ENCODE measurements around the gene RNF34.

Gene RNF34

DNA sequence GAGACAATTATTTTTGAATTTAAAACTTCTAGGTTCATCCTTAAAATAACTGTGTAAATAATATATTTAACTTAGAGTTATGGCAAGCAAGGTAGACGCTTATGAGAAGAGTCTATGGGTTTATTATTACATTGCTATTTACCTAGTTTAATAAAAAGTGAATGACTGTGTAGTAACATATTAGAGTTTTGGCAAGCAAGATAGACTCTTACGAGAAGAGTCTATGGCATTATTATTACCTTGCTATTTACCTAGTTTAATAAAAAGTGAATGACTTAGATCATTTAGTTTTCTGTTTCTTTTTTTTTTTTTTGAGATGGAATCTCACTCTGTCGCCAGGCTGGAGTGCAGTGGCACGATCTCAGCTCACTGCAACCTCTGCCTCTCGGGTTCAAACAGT is 3.8 kb downstream of the RNF34 start:
- H3K4me1 ChIP-seq (ENCODE audit: insufficient read depth, low read length), result no peaks in the 10 kb centered on the region

DNA sequence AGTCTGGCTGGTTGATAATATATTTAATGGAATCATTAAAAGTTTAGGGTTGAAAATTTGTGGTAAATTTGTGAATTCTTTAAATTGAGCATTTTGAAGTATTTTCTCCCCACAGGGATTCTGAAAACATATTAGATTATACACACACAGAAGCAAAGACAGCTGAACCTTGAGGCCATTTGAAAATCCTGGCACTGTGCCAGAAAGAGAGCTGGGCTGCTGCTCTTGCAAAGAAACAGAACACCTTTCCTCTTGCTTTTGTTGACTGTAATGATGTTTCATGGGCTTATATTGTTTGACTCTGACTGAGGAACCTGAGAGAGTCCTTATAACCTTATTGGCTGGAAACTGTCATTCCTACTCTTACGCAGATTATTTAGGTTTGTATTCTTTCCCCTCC is 4.8 kb downstream of the RNF34 start:
- Histone ChIP-seq H3K36me3 (ENCODE audit: insufficient read depth, low read length) (peaks cover 3% of the 10 kb centered on the region), H3K4me1 (ENCODE audit: insufficient read depth, low read length) (no peaks in the 10 kb centered on the region), H3K9me3 (ENCODE audit: control insufficient read depth, insufficient read depth, low read length) (no peaks in the 10 kb centered on the region), H3K9ac (ENCODE audit: low read depth, low read length) (no peak overlapping the region)

More for the DNA sequence above, 3.8 kb downstream of the RNF34 start:
- H3K9me3 ChIP-seq (ENCODE audit: control insufficient read depth, insufficient read depth, low read length), result no peaks in the 10 kb centered on the region
- no peak overlapping the region for H3K9ac ChIP-seq (ENCODE audit: low read depth, low read length)
- H3K36me3 ChIP-seq (ENCODE audit: insufficient read depth, low read length), result peaks cover 3% of the 10 kb centered on the region

DNA sequence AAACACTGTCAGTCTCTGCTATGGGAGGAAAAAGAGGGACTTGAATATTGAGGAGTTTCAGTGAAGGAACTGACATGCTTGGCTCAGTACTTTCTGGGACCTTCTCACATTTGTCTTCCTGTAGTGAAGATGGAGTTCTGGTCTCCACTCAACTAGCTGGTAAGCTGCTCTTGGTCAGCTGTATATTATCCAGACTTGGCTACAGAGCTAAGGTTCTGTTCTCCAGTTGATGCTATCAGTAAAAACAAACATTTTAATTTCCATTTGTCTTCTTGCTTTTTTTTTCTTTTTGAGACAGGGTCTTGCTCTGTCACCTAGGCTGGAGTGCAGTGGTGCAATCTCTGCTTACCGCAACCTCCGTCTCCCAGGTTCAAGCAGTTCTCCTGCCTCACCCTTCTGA is 5.3 kb downstream of the RNF34 start:
- no peaks in the 10 kb centered on the region for H3K9me3 ChIP-seq (ENCODE audit: control insufficient read depth, insufficient read depth, low read length)
- peaks cover 3% of the 10 kb centered on the region for H3K36me3 ChIP-seq (ENCODE audit: insufficient read depth, low read length)
- no peaks in the 10 kb centered on the region for H3K4me1 ChIP-seq (ENCODE audit: insufficient read depth, low read length)
- no peak overlapping the region for H3K9ac ChIP-seq (ENCODE audit: low read depth, low read length)

DNA sequence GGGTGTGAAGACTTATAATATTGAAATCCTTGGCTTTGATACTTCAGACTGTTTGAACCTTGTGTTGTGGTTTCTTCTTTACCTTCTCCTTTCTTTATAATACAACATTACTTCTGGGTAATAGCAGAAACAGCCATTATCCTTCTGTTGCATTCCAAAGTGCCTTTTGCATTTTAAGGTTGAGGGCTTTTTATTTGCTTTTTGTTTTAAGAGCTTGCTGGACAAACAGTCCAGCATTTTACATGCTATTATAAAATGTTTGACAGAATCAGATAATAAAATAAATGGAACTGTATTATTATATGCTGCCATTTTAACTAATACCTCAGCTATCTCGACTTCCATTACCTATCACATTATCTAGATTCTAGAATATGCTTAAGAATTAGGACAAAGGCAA is 14.0 kb downstream of the RNF34 start:
- no peaks in the 10 kb centered on the region for H3K4me1 ChIP-seq (ENCODE audit: insufficient read depth, low read length)
- no peaks in the 10 kb centered on the region for H3K9me3 ChIP-seq (ENCODE audit: control insufficient read depth, insufficient read depth, low read length)
- no peak overlapping the region for H3K9ac ChIP-seq (ENCODE audit: low read depth, low read length)
- H3K36me3 ChIP-seq (ENCODE audit: insufficient read depth, low read length), result peaks cover 10% of the 10 kb centered on the region

DNA sequence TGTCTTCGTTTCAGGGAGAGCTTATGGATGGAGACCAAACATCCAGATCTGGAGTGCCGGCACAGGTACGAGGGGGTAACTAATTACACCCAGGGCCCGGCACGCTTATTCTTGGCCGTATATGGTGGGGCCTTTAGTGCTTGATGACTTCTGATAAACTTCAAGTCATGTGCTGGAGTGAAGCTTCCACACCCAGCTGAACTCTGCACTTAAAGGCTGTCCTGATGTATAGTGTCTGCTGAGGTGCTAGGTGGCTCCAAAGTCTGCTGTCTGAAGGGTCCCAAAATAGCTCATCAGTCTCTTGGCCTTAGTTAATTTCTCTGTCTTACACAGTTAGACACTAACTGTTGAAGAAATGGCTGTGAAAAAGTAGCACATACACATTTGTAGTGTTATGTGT is 17.9 kb downstream of the RNF34 start:
- H3K9me3 ChIP-seq (ENCODE audit: control insufficient read depth, insufficient read depth, low read length), result no peaks in the 10 kb centered on the region
- no peak overlapping the region for H3K9ac ChIP-seq (ENCODE audit: low read depth, low read length)
- no peaks in the 10 kb centered on the region for H3K4me1 ChIP-seq (ENCODE audit: insufficient read depth, low read length)
- H3K36me3 ChIP-seq (ENCODE audit: insufficient read depth, low read length), result peaks cover 30% of the 10 kb centered on the region

DNA sequence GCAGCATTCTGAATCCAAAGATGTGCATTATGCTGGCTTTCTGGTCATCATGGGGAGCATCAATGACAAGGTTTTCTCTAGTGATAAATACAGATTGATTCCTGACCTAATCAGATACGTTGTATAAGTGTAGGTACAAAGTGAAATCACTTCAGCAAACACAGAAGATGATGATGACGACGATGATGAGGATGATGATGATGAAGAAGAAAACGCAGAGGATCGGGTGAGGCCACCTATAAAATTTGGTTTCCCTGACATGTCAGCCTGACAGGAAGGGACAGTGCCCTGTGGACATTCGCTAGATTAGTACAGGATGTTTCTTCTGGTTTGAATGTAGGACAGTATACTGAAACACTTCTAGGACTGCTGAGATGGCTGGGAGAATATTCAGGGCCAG is 20.2 kb downstream of the RNF34 start:
- no peaks in the 10 kb centered on the region for H3K9me3 ChIP-seq (ENCODE audit: control insufficient read depth, insufficient read depth, low read length)

DNA sequence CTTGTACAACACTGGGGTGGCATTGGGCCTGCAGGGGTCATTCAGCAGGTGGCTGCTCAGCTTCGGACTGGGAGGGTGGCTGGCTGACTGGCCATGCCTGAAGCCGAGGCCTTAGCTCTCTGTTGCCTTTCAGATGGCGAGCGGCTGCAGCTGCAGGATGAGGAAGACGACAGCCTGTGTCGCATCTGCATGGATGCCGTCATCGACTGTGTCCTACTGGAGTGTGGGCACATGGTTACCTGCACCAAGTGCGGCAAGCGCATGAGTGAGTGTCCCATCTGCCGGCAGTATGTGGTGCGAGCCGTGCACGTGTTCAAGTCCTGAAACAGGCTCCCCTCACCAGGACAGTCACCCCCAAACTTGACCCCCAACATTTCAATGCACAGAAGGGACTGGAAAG is 23.3 kb downstream of the RNF34 start:
- Histone ChIP-seq H3K9me3 (ENCODE audit: control insufficient read depth, insufficient read depth, low read length) (no peaks in the 10 kb centered on the region), H3K4me1 (ENCODE audit: insufficient read depth, low read length) (no peaks in the 10 kb centered on the region), H3K9ac (ENCODE audit: low read depth, low read length) (no peak overlapping the region), H3K36me3 (ENCODE audit: insufficient read depth, low read length) (peaks cover 45% of the 10 kb centered on the region)

More for the DNA sequence above, 20.2 kb downstream of the RNF34 start:
- no peak overlapping the region for H3K9ac ChIP-seq (ENCODE audit: low read depth, low read length)
- no peaks in the 10 kb centered on the region for H3K4me1 ChIP-seq (ENCODE audit: insufficient read depth, low read length)
- peaks cover 39% of the 10 kb centered on the region for H3K36me3 ChIP-seq (ENCODE audit: insufficient read depth, low read length)

DNA sequence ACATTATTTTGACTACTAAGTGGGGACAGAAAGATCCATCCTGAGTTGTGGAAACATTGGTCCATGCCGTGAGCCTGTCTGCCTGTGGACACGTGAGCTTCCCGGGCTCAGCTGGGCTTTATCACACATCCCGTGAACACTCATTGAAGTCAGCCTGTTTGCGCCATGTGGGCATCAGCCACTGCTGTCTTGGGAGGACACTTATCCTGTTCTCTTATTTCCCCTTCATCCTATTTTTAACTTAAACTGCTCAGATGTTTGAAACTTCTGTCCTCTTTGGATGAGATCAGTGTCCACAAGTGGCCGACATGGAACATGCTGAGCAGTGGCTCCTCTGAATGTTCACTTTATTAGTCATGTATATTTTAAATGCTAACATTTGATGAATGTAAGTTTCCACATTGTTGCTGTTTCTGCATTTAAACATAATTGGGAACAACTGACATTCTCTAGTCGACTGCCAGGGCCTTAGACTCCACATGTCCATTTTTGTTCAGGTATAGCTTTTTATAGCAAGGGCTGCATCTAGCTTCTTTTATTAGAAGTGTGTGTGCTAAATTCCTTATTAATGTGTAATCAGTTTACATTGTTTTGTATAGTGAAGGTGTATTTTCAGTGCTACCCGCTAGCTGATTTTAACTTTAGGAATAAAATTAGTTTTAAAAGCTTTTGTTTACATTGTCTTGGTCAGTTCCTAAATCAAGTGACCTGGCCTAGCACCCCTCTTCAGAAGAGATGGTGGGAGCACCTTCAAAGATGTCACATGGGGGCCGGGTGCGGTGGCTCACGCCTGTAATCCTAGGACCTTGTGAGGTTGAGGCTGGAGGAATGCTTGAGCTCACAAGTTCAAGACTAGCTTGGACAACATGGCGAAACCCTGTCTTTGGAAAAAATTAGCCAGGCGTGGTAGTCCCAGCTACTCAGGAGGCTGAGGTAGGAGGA is 24.0 kb downstream of the RNF34 start:
- Histone ChIP-seq H3K36me3 (ENCODE audit: insufficient read depth, low read length) (peaks cover 51% of the 10 kb centered on the region), H3K9me3 (ENCODE audit: control insufficient read depth, insufficient read depth, low read length) (no peaks in the 10 kb centered on the region), H3K9ac (ENCODE audit: low read depth, low read length) (no peak overlapping the region), H3K4me1 (ENCODE audit: insufficient read depth, low read length) (no peaks in the 10 kb centered on the region)

DNA sequence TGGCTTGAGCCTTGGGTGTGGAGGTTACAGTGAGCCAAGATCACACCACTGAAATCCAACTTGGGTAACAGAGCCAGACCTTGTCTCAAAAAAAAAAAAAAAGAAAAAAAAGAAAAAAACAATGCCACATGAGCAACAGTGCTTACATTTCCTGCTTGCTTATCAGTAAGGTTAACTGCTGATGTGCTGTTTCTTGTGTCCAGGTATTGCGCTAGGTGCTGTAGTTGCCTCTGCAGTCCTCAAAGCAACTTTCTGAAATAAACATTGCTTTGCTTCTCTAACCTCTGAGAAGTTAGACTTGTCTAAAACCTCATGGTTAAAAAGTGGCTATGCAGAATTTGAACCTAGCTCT is 24.7 kb downstream of the RNF34 start:
- Histone ChIP-seq H3K36me3 (ENCODE audit: insufficient read depth, low read length) (peaks cover 49% of the 10 kb centered on the region), H3K4me1 (ENCODE audit: insufficient read depth, low read length) (no peaks in the 10 kb centered on the region), H3K9me3 (ENCODE audit: control insufficient read depth, insufficient read depth, low read length) (no peaks in the 10 kb centered on the region), H3K9ac (ENCODE audit: low read depth, low read length) (no peak overlapping the region)

DNA sequence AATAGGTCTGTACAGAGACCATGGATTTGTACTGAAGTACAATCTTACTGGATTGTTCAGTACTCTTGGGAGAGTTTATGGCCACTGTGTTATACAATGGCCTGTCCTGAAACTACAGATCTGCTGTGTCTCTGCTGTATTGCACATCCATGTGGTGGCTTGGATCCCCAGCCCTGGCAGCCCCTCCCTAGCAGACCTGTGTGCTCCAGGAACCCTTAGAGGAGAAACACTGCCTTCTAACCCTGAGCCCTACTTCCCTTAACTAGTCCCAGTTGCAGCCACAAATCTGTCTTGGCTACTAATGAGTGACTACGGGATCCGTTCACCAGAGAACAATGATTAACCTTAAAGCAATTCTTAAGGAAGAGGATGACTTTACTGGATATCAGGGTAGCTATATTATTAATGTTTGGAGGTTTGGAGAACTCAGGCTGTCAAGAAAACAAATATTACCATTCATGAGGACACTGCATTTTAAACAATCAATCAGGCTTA is 27.7 kb downstream of the RNF34 start:
- no peak overlapping the region for H3K9ac ChIP-seq (ENCODE audit: low read depth, low read length)
- no peaks in the 10 kb centered on the region for H3K4me1 ChIP-seq (ENCODE audit: insufficient read depth, low read length)
- peaks cover 48% of the 10 kb centered on the region for H3K36me3 ChIP-seq (ENCODE audit: insufficient read depth, low read length)
- no peaks in the 10 kb centered on the region for H3K9me3 ChIP-seq (ENCODE audit: control insufficient read depth, insufficient read depth, low read length)

DNA sequence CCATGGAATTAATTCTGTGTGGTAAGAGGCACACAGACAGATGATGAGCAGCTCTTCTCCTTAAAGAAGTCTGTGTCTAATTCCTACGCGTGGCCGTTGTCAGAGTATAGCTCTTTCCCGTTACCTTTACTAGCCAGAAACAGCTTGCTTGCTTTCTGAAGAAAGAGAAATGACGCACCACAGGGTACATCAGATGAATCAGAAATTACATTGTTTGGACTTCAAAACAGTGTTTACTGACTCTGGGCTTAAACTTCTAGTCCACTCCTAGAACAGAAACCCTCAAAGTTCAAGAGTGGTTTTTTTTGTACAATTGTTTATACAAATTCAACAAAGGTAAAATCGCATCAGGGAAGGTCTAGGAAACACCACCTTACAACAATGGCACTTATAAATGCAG is 29.0 kb downstream of the RNF34 start:
- H3K4me1 ChIP-seq (ENCODE audit: insufficient read depth, low read length), result no peaks in the 10 kb centered on the region
- peaks cover 44% of the 10 kb centered on the region for H3K36me3 ChIP-seq (ENCODE audit: insufficient read depth, low read length)
- no peak overlapping the region for H3K9ac ChIP-seq (ENCODE audit: low read depth, low read length)
- no peaks in the 10 kb centered on the region for H3K9me3 ChIP-seq (ENCODE audit: control insufficient read depth, insufficient read depth, low read length)

DNA sequence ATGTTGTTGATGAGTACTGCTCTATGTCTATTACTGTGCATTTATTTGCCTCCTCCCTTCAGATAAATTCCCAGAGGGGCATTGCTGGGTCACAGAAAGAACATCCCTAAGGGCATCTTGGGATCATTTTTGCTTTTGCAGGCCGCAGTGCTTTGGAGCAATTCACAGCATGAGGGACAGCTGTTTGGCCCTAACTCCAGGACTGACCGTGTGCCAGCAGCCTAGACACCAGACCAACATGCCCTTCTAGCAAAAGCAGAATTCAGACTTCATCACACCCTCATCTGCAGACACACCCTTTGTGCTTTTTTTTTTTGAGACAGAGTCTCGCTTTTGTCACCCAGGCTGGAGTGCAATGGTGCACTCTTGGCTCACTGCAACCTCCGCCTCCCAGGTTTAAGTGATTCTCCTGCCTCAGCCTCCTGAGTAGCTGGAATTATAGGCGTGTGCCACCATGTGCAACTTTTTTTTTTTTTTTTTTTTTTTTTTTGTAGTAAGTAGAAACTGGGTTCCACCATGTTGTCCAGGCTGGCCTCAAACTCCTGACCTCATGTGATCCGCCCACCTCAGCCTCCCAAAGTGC is 31.0 kb downstream of the RNF34 start:
- Histone ChIP-seq H3K9ac (ENCODE audit: low read depth, low read length) (no peak overlapping the region), H3K9me3 (ENCODE audit: control insufficient read depth, insufficient read depth, low read length) (no peaks in the 10 kb centered on the region), H3K36me3 (ENCODE audit: insufficient read depth, low read length) (peaks cover 41% of the 10 kb centered on the region), H3K4me1 (ENCODE audit: insufficient read depth, low read length) (no peaks in the 10 kb centered on the region)

DNA sequence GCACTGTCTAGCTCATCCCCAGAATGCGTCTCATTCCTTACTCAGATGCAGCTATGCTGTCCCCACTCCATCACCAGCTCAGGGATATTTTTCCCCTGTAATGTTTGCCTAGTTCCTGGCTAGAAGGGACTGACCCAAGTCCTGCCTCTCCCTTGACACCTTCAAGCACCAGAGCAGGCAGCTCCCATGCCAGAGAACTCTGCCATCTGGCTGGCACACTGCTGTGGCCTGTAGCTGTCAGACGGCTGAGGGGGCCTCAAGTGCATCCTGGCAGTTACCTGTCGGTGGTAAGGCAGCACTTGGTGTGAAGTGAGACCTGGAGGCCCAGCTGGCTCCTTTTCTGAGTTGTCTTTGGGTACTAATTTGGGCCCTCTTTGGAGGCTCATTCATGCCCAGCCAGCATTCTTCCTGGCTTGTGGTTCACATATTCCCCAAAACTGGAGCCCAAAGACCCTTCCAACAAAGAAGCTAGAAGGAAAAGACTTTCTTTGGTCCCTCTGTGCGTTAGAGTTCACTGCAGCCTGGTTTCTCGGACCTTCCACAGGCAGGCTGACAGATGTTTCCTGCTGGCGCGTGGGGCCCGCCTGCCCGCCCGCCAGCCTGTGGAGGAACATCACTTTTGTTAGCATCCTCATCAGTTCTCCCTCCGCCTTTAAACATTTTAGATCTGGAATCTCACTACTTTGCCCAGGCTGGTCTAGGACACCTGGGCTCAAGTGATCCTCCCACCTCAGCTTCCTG is 33.0 kb downstream of the RNF34 start:
- H3K9ac ChIP-seq (ENCODE audit: low read depth, low read length), result no peak overlapping the region
- peaks cover 39% of the 10 kb centered on the region for H3K36me3 ChIP-seq (ENCODE audit: insufficient read depth, low read length)
- H3K9me3 ChIP-seq (ENCODE audit: control insufficient read depth, insufficient read depth, low read length), result no peaks in the 10 kb centered on the region
- H3K4me1 ChIP-seq (ENCODE audit: insufficient read depth, low read length), result no peaks in the 10 kb centered on the region

DNA sequence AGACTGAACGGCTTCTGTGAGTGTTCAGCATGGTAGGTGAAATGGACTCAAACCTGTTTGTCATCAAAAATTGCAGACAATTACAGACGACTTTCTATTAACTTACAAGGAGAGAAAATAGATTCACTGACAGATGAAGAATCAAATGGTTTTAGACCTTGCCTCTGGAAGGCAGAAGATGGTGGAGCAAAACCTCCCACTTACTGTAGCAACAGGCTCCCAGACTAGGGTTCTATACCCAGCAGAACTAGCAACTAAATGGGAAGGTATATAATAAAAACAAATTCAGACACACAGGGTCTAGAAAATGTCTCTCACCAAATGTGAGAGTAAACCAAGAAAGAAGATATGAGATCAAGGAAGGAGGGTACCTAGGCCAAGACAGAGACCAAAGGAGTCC is 36.8 kb downstream of the RNF34 start:
- Histone ChIP-seq H3K36me3 (ENCODE audit: insufficient read depth, low read length) (peaks cover 47% of the 10 kb centered on the region), H3K4me1 (ENCODE audit: insufficient read depth, low read length) (no peaks in the 10 kb centered on the region)

More for the DNA sequence above, 36.8 kb downstream of the RNF34 start:
- Histone ChIP-seq H3K9me3 (ENCODE audit: control insufficient read depth, insufficient read depth, low read length) (no peaks in the 10 kb centered on the region), H3K9ac (ENCODE audit: low read depth, low read length) (no peak overlapping the region)

Measured in ES-I3 (cell line).